SKM-1 treated with dmso at 0.1 percent for 144 hours (cell line): ENCODE results near the gene AHCYL2.
"Not testable (repeated sequence)": the region's sequence is repeated elsewhere in the genome, so short reads cannot be mapped to it uniquely, and the experiment has no call there.

Experiments
- DNase-seq: peaks from one replicate; lab custom pipeline; 2025; ENCODE audit not compliant: unreplicated experiment; lab: John Stamatoyannopoulos, UW

Gene AHCYL2

DNA sequence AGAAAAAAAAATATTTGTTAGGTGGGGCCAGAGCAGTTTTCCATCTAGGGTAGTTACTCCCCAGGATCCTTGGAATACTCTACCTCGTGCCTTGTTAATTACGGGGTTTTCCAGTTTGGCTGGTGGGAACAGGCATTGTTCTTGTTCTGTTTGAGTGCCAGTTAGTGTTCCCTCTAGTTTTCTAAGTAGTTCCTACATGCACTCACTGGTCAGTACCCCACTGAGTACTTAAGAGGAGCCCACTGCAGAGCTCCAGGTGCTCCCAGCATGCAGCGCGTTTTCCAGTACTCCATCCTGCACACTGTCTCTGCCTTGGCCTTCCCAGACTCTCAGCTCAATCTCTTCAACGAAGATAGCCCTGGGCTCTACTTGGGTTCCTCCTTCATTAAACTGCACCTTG, 58.0 kb downstream of the AHCYL2 start:
- no peak for DNase-seq

GRCh38 chr7:129283936-129284335, 59.1 kb downstream of the AHCYL2 start:
- no peak for DNase-seq

- DNase-seq: no peak
Measured at GRCh38 chr7:129285111-129285510, 60.3 kb downstream of the AHCYL2 start.

DNA sequence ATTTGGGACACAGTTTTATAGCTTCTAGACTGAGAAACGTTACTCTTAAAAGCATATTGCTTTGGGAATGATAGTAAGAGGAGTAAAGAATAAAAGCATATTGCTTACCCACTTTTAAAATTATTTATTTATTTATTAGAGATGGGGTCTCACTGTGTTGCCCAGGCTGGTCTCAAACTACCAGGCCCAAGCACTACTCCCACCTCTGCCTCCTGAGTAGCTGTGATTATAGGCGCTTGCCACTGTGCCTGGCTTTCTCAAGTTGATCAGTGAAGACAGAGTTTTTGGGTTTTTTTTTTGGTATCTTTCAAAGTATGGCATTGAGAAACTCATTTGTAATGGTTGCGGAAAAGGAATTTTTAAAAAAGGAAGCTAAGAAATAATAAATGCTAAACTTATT, 68.0 kb downstream of the AHCYL2 start:
- no peak for DNase-seq

DNA sequence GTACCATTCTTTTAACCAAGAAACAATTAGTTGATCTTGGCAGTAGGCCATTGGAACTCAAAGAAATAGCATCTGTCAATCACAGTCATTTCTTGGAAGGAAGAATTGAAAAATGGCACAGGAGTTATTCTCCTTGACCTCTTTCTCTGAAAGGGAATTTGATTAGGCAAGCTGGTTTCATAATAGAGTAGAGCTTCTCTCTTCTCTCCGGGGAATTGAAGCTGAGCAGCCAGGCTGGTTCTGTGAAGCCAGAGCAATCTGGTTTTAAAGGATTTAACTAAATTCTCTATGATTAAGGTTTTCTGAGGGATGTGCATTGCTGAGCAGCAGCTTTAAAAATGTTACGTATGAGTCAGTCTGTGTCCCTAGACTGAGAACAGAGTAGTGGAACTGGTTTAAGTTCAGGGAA, 70.2 kb downstream of the AHCYL2 start:
- DNase-seq: no peak

DNA sequence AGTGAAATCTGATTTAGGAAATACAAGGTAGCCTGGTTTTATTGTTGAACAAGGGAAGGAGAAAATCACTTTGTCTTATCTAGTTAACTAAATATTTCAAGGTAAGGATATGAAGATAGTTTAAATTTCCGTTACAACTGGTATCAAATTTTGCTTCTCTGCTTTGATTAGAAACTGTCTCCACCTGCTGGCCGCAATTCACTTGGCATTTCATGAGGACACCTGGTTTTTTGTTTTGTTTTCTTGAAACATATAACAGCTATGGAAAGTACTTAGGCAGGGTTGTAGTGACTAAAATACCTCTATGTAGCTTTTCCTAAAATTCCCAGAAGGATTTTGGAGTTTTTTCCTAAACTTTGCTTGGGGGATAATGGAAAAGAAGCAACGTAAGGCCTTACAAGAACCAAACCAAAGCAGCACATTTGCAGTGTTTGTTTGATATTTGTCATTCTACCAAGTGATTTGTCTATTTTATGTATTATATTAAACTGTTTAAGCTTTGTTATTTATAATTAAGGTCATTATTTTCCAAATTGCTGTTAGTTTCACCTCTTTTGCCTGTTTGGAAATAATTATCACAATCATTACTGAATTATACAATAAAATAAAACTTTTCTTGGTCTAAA, 73.6 kb downstream of the AHCYL2 start:
- no peak for DNase-seq

DNA sequence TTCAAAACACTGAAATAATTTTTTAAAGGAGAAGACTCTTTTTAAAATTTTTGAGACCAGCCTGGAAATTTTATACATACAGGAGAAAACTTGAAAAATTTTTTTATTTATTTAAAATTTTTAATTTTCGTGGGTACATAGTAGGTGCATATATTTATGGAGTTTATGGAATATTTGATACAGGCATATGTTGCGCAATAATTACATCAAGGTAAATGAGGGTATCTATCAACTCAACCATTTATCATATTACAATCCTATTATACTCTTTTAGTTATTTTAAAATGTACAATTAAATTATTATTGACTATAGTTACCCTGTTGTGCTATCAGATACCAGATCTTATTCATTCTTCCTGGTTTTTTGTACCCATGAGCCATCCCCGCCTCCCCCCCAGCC, 75.1 kb downstream of the AHCYL2 start:
- no peak for DNase-seq

DNA sequence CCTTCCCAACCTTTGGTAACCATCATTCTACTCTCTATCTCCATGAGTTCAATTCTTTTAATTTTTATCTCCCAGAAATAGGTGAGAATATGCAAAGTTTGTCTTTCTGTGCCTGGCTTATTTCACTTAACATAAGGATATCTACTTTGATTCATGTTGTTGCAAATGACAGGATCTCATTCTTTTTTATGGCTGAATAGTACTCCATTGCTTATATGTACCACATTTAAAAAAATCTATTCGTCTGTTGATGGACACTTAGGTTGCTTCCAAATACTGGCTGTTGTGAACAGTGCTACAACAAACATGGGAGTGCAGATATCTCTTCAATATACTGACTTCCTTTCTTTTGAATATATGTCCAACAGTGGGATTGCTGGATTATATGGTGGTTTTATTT, 75.5 kb downstream of the AHCYL2 start:
- not testable (repeated sequence) for DNase-seq

DNA sequence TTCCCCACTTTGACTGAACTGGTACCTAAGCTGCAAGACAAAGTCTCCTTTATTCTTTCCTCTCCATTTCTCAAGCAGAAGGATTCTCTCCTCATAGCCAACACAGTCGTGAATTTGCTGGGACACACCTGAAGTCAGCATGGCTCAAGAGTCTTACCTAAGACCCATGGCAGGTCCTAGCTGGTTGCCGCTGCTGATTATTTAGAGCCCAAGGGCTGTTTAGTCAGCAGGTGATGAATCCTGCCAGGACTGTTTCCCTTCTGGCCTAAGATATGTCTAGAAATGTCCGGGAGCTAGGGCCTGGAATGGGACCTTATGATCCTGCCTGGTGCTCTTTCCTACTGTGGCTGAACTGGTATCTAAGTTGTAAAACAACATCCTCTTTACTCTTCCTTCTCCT, 82.8 kb downstream of the AHCYL2 start:
- no peak for DNase-seq

GRCh38 chr7:129308047-129308446, 83.2 kb downstream of the AHCYL2 start:
- no peak for DNase-seq

- DNase-seq: no peak
Measured at GRCh38 chr7:129311429-129311828, 86.6 kb downstream of the AHCYL2 start.

GRCh38 chr7:129313282-129313681, 88.5 kb downstream of the AHCYL2 start:
- no peak for DNase-seq

- no peak for DNase-seq
Measured at GRCh38 chr7:129315960-129316359, 91.1 kb downstream of the AHCYL2 start.

GRCh38 chr7:129317450-129317849, 92.6 kb downstream of the AHCYL2 start:
- no peak for DNase-seq

DNA sequence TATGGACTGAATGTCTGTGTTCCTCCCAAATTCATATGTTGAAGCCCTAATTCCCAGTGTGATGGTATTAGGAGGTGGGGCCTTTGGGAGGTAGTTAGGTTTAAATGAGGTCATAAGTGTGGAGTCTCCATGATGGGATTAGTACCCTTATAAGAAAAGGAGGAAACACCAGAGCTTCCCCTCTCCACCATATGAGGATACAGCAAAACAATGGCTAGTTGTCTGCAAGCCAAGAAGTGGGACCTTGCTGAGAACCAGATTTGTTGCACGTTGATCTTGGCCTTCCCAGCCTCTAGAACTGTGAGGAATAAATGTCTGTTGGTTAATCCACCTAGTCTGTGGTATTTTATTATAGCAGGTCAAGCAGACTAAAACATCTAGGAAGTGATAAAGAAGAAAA, 102.2 kb downstream of the AHCYL2 start:
- DNase-seq: no peak

- no peak for DNase-seq
Measured at GRCh38 chr7:129332254-129333035, 107.6 kb downstream of the AHCYL2 start.

- DNase-seq: no peak
Measured at GRCh38 chr7:129334473-129334872, 109.6 kb downstream of the AHCYL2 start.

- no peak for DNase-seq
Measured at GRCh38 chr7:129338450-129338849, 113.6 kb downstream of the AHCYL2 start.

DNA sequence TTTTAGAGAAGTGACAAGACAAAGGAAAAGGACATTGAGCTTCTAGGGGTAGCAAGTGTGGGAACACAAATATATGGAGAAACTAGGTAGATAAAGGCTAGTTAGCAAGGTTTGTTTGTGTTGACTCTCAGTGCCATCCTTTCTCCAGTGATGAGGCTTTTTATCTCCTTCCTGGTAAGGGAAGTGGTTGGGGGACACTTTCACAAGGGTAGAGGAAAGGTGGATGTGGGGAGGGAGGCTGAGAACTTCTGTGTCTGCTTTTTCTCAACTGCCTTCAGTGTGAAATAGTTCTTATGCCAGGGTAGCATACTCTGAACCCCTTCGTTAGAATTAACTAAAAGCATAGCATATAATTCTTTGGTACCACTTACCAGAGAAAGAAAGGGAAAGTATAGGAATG, 116.4 kb downstream of the AHCYL2 start:
- no peak for DNase-seq

GRCh38 chr7:129341816-129342806, 117.3 kb downstream of the AHCYL2 start:
- DNase-seq: no peak

GRCh38 chr7:129343099-129343700, 118.4 kb downstream of the AHCYL2 start:
- DNase-seq: peak; percentile 24
